HepG2 (cell line): ENCODE results near the gene NSFL1C. TPM values are rescaled to one million over a fixed set of nuclear protein-coding genes. Genes with fewer than 3 reads are reported as not detected.

Experiments
- CCDC6 ChIP-seq: sonication (generic); formaldehyde crosslinking; IDR thresholded peaks from 2 replicates; pipeline ENCODE4 v1.8.1; 2022; ENCODE audit warnings: mild to moderate bottlenecking, missing genetic modification reagents, moderate library complexity
- HNF4G ChIP-seq, 2 experiments: sonication (generic) in 1 of 2; formaldehyde crosslinking in 1 of 2; IDR thresholded peaks; 2 replicates each; pipeline versions ENCODE4 v1.4.0 to v1.6.1; 2011 to 2020; ENCODE audit warnings: borderline replicate concordance in 2 of 2, low read depth in 2 of 2, mild to moderate bottlenecking in 2 of 2, low read length in 1 of 2, missing genetic modification reagents in 1 of 2, moderate library complexity in 1 of 2
- KAT7 ChIP-seq: IDR thresholded peaks from 2 replicates; pipeline ENCODE4 v1.6.1; 2018; ENCODE audit warnings: borderline replicate concordance, missing compliant biosample characterization
- KLF13 ChIP-seq: sonication (generic); formaldehyde crosslinking; IDR thresholded peaks from 2 replicates; pipeline ENCODE4 v1.4.0; 2020; ENCODE audit warnings: mild to moderate bottlenecking, missing genetic modification reagents
- MEF2D ChIP-seq: sonication (generic); formaldehyde crosslinking; IDR thresholded peaks from 2 replicates; pipeline ENCODE4 v1.5.1; 2020; ENCODE audit warnings: mild to moderate bottlenecking, missing genetic modification reagents
- TP53 ChIP-seq: sonication (generic); formaldehyde crosslinking; conservative IDR thresholded peaks from 2 replicates; pipeline ENCODE4 v1.4.0; 2020; ENCODE audit warnings: missing genetic modification reagents
- TRIM24 ChIP-seq: sonication (generic); formaldehyde crosslinking; IDR thresholded peaks from 2 replicates; pipeline ENCODE4 v1.8.0; 2022; ENCODE audit warnings: mild to moderate bottlenecking, missing genetic modification reagents
- ZBTB7B ChIP-seq: sonication (generic); formaldehyde crosslinking; IDR thresholded peaks from 2 replicates; pipeline ENCODE4 v1.4.0; 2020; ENCODE audit warnings: missing genetic modification reagents
- ZNF263 ChIP-seq: sonication (generic); formaldehyde crosslinking; IDR thresholded peaks from 2 replicates; pipeline ENCODE4 v1.4.0; 2020; ENCODE audit warnings: missing genetic modification reagents
- ZNF292 ChIP-seq: sonication (generic); formaldehyde crosslinking; IDR thresholded peaks from 2 replicates; pipeline ENCODE4 v1.8.1; 2022; ENCODE audit warnings: mild to moderate bottlenecking, low read depth, missing genetic modification reagents, borderline replicate concordance
- ZNF619 ChIP-seq: sonication (generic); formaldehyde crosslinking; IDR thresholded peaks from 2 replicates; pipeline ENCODE4 v1.4.0; 2020; ENCODE audit warnings: mild to moderate bottlenecking, missing genetic modification reagents
- ZNF672 ChIP-seq: sonication (generic); formaldehyde crosslinking; IDR thresholded peaks from 2 replicates; pipeline ENCODE4 v1.8.1; 2022; ENCODE audit warnings: missing genetic modification reagents
- ZNF75D ChIP-seq: sonication (generic); formaldehyde crosslinking; IDR thresholded peaks from 2 replicates; pipeline ENCODE4 v1.8.1; 2023; ENCODE audit warnings: missing genetic modification reagents, mild to moderate bottlenecking, borderline replicate concordance
- polyA plus RNA-seq, 8 experiments: library from polyadenylated mRNA; depleted of rRNA in 3 of 8; stranded (reverse) in 7 of 8; unstranded in 1 of 8; fragments of >200 nt; fragmentation: Illumina TruSeq in 4 of 8; extraction: Trizol in 4 of 8; gene quantifications; 2 replicates each; pipeline versions ENCODE4 v1.2.1 to v1.2.3, GENCODE V29; 2011 to 2016; ENCODE audit warnings: low read depth in 4 of 8, missing spikeins in 1 of 8, mixed read lengths in 1 of 8; ENCODE audit not compliant: insufficient read depth in 1 of 8
- total RNA-seq, 5 experiments: library from RNA; depleted of rRNA; stranded (reverse); fragments of >200 nt; fragmentation: Illumina TruSeq; extraction: Trizol; gene quantifications; 2 replicates each; pipeline ENCODE4 v1.2.3, GENCODE V29; 2016; ENCODE audit warnings: low read depth in 1 of 5
- TF ChIP-seq, protein P1 (sequence below): sonication (generic); formaldehyde crosslinking; IDR thresholded peaks from 2 replicates; pipeline ENCODE4 v1.4.0; 2020; ENCODE audit warnings: missing genetic modification reagents
- TF ChIP-seq, protein P2 (sequence below): sonication (generic); formaldehyde crosslinking; IDR thresholded peaks from 2 replicates; pipeline ENCODE4 v1.4.0; 2020; ENCODE audit warnings: missing genetic modification reagents, borderline replicate concordance
- TF ChIP-seq, protein P3 (sequence below): sonication (generic); formaldehyde crosslinking; IDR thresholded peaks from 2 replicates; pipeline ENCODE4 v1.4.0; 2020; ENCODE audit warnings: missing genetic modification reagents
- TF ChIP-seq, protein P4 (sequence below), 2 experiments: sonication (generic) in 1 of 2; formaldehyde crosslinking in 1 of 2; IDR thresholded peaks; 2 replicates each; pipeline versions ENCODE4 v1.4.0 to v1.6.1; 2018 to 2020; ENCODE audit warnings: missing genetic modification reagents in 2 of 2, borderline replicate concordance in 1 of 2, low read depth in 1 of 2, mild to moderate bottlenecking in 1 of 2, missing biosample characterization in 1 of 2
- TF ChIP-seq, protein P5 (sequence below): sonication (generic); formaldehyde crosslinking; IDR thresholded peaks from 2 replicates; pipeline ENCODE4 v1.8.0; 2022; ENCODE audit warnings: mild to moderate bottlenecking, missing genetic modification reagents, moderate library complexity

Gene NSFL1C
- total and polyA plus RNA-seq, 2 of the 13 experiments (the other 11 are each of a cell fraction or from before 2014, with no cell fraction given) = 22.9 to 62.7 TPM

DNA sequence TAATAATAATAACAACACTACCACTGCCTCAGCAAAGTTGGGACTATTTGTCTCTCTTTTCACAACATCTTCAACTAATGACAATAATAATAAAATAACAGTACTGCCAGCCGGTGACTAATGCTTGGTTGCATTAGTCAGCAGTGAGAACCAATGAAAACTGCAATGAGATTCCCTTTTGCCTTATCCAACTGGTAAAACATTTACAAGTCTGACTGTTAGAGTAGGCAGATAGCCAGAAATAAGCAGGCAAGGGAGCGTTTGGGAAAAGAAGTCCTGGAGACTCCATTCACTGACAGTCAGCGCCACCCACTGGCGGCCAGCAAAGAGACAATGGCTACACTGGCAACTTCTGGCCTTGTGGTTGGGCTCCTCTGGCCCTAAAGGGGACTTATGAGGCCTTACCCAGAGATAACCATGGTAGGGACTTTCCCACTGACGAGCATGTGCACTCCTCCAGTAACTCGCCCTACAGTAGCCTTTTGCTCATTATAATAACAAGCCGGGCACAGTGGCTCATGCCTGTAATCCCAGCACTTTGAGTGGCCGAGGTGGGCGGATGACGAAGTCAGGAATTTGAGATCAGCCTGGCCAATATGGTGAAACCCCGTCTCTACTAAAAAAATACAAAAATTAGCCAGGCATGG lies 3.4 kb upstream of the NSFL1C start (continued):
- TF ChIP-seq HNF4G (IDR thresholded peaks at IDR 0.05; ENCODE audit: borderline replicate concordance, low read depth, low read length) (no peak), HNF4G (CRISPR knock-in tag; IDR thresholded peaks at IDR 0.05; ENCODE audit: borderline replicate concordance, low read depth) (peak; percentile 72; the same call in 1 of the 2 replicates), ZNF75D (CRISPR knock-in tag) (no peak), ZBTB7B (CRISPR knock-in tag) (peak; percentile 54; the same call in 1 of the 2 replicates), MEF2D (CRISPR knock-in tag) (peak; percentile 40), TRIM24 (no peak), ZNF292 (CRISPR knock-in tag) (peak; percentile 60), ZNF263 (no peak), ZNF672 (no peak), ZNF619 (CRISPR knock-in tag) (peak; percentile 96), TP53 (no peak), CCDC6 (CRISPR knock-in tag) (no peak), KAT7 (CRISPR knock-in tag) (0 out of 2 replicates have a peak, but pooled peaks have one; percentile 44), KLF13 (CRISPR knock-in tag) (no peak)
- TF ChIP-seq, protein P1, sequence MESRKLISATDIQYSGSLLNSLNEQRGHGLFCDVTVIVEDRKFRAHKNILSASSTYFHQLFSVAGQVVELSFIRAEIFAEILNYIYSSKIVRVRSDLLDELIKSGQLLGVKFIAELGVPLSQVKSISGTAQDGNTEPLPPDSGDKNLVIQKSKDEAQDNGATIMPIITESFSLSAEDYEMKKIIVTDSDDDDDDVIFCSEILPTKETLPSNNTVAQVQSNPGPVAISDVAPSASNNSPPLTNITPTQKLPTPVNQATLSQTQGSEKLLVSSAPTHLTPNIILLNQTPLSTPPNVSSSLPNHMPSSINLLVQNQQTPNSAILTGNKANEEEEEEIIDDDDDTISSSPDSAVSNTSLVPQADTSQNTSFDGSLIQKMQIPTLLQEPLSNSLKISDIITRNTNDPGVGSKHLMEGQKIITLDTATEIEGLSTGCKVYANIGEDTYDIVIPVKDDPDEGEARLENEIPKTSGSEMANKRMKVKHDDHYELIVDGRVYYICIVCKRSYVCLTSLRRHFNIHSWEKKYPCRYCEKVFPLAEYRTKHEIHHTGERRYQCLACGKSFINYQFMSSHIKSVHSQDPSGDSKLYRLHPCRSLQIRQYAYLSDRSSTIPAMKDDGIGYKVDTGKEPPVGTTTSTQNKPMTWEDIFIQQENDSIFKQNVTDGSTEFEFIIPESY (CRISPR knock-in tag) = peak; percentile 63
- TF ChIP-seq, protein P2, sequence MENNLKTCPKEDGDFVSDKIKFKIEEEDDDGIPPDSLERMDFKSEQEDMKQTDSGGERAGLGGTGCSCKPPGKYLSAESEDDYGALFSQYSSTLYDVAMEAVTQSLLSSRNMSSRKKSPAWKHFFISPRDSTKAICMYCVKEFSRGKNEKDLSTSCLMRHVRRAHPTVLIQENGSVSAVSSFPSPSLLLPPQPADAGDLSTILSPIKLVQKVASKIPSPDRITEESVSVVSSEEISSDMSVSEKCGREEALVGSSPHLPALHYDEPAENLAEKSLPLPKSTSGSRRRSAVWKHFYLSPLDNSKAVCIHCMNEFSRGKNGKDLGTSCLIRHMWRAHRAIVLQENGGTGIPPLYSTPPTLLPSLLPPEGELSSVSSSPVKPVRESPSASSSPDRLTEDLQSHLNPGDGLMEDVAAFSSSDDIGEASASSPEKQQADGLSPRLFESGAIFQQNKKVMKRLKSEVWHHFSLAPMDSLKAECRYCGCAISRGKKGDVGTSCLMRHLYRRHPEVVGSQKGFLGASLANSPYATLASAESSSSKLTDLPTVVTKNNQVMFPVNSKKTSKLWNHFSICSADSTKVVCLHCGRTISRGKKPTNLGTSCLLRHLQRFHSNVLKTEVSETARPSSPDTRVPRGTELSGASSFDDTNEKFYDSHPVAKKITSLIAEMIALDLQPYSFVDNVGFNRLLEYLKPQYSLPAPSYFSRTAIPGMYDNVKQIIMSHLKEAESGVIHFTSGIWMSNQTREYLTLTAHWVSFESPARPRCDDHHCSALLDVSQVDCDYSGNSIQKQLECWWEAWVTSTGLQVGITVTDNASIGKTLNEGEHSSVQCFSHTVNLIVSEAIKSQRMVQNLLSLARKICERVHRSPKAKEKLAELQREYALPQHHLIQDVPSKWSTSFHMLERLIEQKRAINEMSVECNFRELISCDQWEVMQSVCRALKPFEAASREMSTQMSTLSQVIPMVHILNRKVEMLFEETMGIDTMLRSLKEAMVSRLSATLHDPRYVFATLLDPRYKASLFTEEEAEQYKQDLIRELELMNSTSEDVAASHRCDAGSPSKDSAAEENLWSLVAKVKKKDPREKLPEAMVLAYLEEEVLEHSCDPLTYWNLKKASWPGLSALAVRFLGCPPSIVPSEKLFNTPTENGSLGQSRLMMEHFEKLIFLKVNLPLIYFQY = peak; percentile 76
- TF ChIP-seq, protein P3, sequence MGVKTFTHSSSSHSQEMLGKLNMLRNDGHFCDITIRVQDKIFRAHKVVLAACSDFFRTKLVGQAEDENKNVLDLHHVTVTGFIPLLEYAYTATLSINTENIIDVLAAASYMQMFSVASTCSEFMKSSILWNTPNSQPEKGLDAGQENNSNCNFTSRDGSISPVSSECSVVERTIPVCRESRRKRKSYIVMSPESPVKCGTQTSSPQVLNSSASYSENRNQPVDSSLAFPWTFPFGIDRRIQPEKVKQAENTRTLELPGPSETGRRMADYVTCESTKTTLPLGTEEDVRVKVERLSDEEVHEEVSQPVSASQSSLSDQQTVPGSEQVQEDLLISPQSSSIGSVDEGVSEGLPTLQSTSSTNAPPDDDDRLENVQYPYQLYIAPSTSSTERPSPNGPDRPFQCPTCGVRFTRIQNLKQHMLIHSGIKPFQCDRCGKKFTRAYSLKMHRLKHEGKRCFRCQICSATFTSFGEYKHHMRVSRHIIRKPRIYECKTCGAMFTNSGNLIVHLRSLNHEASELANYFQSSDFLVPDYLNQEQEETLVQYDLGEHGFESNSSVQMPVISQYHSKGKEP (CRISPR knock-in tag) = no peak
- TF ChIP-seq, protein P4, sequence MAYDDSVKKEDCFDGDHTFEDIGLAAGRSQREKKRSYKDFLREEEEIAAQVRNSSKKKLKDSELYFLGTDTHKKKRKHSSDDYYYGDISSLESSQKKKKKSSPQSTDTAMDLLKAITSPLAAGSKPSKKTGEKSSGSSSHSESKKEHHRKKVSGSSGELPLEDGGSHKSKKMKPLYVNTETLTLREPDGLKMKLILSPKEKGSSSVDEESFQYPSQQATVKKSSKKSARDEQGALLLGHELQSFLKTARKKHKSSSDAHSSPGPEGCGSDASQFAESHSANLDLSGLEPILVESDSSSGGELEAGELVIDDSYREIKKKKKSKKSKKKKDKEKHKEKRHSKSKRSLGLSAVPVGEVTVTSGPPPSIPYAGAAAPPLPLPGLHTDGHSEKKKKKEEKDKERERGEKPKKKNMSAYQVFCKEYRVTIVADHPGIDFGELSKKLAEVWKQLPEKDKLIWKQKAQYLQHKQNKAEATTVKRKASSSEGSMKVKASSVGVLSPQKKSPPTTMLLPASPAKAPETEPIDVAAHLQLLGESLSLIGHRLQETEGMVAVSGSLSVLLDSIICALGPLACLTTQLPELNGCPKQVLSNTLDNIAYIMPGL (CRISPR knock-in tag; IDR thresholded peaks at IDR 0.05; ENCODE audit: borderline replicate concordance in 1 of 2, low read depth in 1 of 2) = peak; percentile 88 to 95
- TF ChIP-seq, protein P5, sequence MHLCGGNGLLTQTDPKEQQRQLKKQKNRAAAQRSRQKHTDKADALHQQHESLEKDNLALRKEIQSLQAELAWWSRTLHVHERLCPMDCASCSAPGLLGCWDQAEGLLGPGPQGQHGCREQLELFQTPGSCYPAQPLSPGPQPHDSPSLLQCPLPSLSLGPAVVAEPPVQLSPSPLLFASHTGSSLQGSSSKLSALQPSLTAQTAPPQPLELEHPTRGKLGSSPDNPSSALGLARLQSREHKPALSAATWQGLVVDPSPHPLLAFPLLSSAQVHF (CRISPR knock-in tag) = no peak
